Measurements from ENCODE around the gene HNRNPA0. TPM values are rescaled to one million over a fixed set of nuclear protein-coding genes. Genes with fewer than 3 reads are reported as not detected.

Gene HNRNPA0
- total and polyA plus RNA-seq, 9 of the 15 experiments (the other 6 are each of a cell fraction or from before 2014, with no cell fraction given): 5.0 to 33.3 (median 10.7) TPM

DNA sequence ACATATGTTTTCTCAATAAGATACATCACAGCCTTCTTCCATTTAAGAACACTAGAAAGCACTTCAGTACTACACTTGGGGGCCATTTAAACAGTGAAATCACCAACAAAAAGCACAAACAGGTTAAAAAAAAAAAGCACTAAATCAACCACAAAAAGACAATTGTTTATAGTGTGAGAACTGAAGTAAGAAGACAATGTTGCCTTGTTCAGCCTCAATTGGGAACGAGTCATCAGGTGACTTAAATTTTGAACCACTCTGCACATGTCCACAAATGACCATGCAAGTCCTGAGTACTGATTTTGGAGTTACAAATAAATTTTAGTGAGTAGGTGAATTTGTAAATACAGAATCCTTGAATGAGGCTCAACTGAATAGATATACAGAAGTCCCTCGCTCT, 37.2 kb upstream of the HNRNPA0 start:
- ATAC-seq: no peak
- FAIRE-seq: no peak
- CTCF ChIA-PET (ENCODE audit: low intra/inter-chr PET ratio): no interaction called here
- TF ChIP-seq ZNF124 (CRISPR knock-in tag; IDR thresholded peaks at IDR 0.05) (no peak), ZBTB12 (CRISPR knock-in tag; IDR thresholded peaks at IDR 0.05) (no peak), ZNF282 (CRISPR knock-in tag; IDR thresholded peaks at IDR 0.05) (no peak), ZNF766 (CRISPR knock-in tag; conservative IDR thresholded peaks at IDR 0.05) (no peak), SIN3A (IDR thresholded peaks at IDR 0.05; ENCODE audit: borderline replicate concordance in 2 of 2, control insufficient read depth in 1 of 2, low read depth in 2 of 2, low read length in 2 of 2) (no peak), BRD4 (IDR thresholded peaks at IDR 0.05) (no peak), ELF2 (CRISPR knock-in tag; IDR thresholded peaks at IDR 0.05) (no peak), RBM22 (IDR thresholded peaks at IDR 0.05; ENCODE audit: low read depth, low read length, poor library complexity, severe bottlenecking) (no peak), ZNF780A (CRISPR knock-in tag; IDR thresholded peaks at IDR 0.05) (no peak), POLR3A (IDR thresholded peaks at IDR 0.05; ENCODE audit: borderline replicate concordance, extremely low read depth, insufficient read depth, insufficient read length) (no peak), SLC30A9 (CRISPR knock-in tag; IDR thresholded peaks at IDR 0.05) (no peak)
- TF ChIP-seq, protein P1, sequence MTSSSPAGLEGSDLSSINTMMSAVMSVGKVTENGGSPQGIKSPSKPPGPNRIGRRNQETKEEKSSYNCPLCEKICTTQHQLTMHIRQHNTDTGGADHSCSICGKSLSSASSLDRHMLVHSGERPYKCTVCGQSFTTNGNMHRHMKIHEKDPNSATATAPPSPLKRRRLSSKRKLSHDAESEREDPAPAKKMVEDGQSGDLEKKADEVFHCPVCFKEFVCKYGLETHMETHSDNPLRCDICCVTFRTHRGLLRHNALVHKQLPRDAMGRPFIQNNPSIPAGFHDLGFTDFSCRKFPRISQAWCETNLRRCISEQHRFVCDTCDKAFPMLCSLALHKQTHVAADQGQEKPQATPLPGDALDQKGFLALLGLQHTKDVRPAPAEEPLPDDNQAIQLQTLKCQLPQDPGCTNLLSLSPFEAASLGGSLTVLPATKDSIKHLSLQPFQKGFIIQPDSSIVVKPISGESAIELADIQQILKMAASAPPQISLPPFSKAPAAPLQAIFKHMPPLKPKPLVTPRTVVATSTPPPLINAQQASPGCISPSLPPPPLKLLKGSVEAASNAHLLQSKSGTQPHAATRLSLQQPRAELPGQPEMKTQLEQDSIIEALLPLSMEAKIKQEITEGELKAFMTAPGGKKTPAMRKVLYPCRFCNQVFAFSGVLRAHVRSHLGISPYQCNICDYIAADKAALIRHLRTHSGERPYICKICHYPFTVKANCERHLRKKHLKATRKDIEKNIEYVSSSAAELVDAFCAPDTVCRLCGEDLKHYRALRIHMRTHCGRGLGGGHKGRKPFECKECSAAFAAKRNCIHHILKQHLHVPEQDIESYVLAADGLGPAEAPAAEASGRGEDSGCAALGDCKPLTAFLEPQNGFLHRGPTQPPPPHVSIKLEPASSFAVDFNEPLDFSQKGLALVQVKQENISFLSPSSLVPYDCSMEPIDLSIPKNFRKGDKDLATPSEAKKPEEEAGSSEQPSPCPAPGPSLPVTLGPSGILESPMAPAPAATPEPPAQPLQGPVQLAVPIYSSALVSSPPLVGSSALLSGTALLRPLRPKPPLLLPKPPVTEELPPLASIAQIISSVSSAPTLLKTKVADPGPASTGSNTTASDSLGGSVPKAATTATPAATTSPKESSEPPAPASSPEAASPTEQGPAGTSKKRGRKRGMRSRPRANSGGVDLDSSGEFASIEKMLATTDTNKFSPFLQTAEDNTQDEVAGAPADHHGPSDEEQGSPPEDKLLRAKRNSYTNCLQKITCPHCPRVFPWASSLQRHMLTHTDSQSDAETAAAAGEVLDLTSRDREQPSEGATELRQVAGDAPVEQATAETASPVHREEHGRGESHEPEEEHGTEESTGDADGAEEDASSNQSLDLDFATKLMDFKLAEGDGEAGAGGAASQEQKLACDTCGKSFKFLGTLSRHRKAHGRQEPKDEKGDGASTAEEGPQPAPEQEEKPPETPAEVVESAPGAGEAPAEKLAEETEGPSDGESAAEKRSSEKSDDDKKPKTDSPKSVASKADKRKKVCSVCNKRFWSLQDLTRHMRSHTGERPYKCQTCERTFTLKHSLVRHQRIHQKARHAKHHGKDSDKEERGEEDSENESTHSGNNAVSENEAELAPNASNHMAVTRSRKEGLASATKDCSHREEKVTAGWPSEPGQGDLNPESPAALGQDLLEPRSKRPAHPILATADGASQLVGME (CRISPR knock-in tag; IDR thresholded peaks at IDR 0.05): no peak
- TF ChIP-seq, protein P2, sequence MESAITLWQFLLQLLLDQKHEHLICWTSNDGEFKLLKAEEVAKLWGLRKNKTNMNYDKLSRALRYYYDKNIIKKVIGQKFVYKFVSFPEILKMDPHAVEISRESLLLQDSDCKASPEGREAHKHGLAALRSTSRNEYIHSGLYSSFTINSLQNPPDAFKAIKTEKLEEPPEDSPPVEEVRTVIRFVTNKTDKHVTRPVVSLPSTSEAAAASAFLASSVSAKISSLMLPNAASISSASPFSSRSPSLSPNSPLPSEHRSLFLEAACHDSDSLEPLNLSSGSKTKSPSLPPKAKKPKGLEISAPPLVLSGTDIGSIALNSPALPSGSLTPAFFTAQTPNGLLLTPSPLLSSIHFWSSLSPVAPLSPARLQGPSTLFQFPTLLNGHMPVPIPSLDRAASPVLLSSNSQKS (CRISPR knock-in tag; IDR thresholded peaks at IDR 0.05): no peak
- TF ChIP-seq, protein P3, sequence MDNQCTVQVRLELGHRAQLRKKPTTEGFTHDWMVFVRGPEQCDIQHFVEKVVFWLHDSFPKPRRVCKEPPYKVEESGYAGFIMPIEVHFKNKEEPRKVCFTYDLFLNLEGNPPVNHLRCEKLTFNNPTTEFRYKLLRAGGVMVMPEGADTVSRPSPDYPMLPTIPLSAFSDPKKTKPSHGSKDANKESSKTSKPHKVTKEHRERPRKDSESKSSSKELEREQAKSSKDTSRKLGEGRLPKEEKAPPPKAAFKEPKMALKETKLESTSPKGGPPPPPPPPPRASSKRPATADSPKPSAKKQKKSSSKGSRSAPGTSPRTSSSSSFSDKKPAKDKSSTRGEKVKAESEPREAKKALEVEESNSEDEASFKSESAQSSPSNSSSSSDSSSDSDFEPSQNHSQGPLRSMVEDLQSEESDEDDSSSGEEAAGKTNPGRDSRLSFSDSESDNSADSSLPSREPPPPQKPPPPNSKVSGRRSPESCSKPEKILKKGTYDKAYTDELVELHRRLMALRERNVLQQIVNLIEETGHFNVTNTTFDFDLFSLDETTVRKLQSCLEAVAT (IDR thresholded peaks at IDR 0.05): no peak

More for the DNA sequence above, 37.2 kb upstream of the HNRNPA0 start:
- WGBS (ENCODE audit: insufficient coverage, low coverage, missing lambda C conversion rate): 0% methylated on average over 2 of the region's 2 CpGs
- POLR2A ChIA-PET: no interaction called here
- no peak overlapping the region for H3K9ac ChIP-seq (ENCODE audit: insufficient read depth in 1 of 2, low read depth in 2 of 2, low read length in 2 of 2)
- no peaks in the 10 kb centered on the region for H3K9me3 ChIP-seq (replicated peaks; ENCODE audit: control insufficient read depth, insufficient read depth, low read depth, low read length)
- H4K20me1 ChIP-seq (replicated peaks; ENCODE audit: control insufficient read depth, insufficient read depth, low read length): no peaks in the 10 kb centered on the region
- in situ Hi-C loops (cut with MboI) (no loop called here), intact Hi-C loops (cut with micrococcal nuclease) (no loop called here)
- no peaks in the 10 kb centered on the region; a peak in 1 of 5 replicates for H3K27me3 ChIP-seq (ENCODE audit: control insufficient read depth in 2 of 2, insufficient read depth in 2 of 2, low read length in 2 of 2)
- H3K9me1 ChIP-seq (ENCODE audit: control insufficient read depth, insufficient read depth, low read length): no peaks in the 10 kb centered on the region
- H3K27ac ChIP-seq (ENCODE audit: extremely low read depth, low read depth, low read length): no peak overlapping the region
- BruUV-seq (replicated peaks): no TSS peak
- H3K4me2 ChIP-seq (ENCODE audit: insufficient read depth, low read length): no peak overlapping the region
- no peak overlapping the region for H3K4me3 ChIP-seq
- H3K4me1 ChIP-seq (replicated peaks in 1 of 2; ENCODE audit: control insufficient read depth in 2 of 2, insufficient read depth in 2 of 2, low read length in 2 of 2): no peaks in the 10 kb centered on the region
- H2AFZ ChIP-seq (ENCODE audit: low read depth, low read length): no peak overlapping the region
- H3K79me2 ChIP-seq (ENCODE audit: control insufficient read depth, insufficient read depth, low read length): no peaks in the 10 kb centered on the region
- no peak for DNase-seq (ENCODE audit: extremely low read depth in 1 of 4, low spot score in 3 of 4)
- no peaks in the 10 kb centered on the region for H3K36me3 ChIP-seq (ENCODE audit: control insufficient read depth, insufficient read depth, low read length)

Measured in K562 (cell line).